Stimulated activated naive CD4-positive, alpha-beta T cell (primary cell): Measurements from ENCODE around the gene CBFA2T2.
A peak's percentile ranks its signal among the peaks of the same experiment; 100 is the strongest.
"Not testable (repeated sequence)": the region's sequence is repeated elsewhere in the genome, so short reads cannot be mapped to it uniquely, and the experiment has no call there.

Source experiments
- DNase-seq, 6 experiments: peaks; one replicate each; lab custom pipeline; 2025; lab: John Stamatoyannopoulos, UW

Gene CBFA2T2

DNA sequence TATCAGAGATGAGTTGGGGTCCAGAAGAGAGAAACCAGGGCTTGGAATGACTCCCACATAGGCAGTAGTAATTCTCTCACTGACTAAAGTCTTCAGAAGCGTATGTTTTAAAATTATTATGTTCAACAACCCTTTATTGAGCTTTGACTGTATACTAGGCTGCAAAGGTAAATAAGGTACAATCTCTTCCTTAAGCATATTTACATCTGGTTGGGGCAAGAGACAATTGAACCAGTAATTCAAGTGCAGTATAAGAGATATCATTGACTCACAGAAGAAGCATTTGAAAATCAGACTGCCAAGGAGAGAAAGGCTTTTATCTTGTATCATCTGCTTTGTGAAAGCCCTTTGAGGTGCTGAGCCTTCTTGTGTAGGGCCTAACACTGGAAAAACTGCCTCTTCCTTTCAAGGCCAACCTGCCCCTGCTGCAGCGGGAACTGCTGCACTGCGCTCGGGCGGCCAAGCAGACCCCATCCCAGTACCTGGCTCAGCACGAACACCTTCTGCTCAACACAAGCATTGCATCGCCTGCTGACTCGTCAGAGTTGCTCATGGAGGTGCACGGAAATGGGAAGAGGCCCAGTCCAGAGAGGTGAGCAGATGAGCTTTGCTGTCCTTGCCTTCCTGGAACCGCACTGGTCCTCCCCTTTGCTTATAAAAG lies 132.9 kb downstream of the CBFA2T2 start:
- no peak for DNase-seq

DNA sequence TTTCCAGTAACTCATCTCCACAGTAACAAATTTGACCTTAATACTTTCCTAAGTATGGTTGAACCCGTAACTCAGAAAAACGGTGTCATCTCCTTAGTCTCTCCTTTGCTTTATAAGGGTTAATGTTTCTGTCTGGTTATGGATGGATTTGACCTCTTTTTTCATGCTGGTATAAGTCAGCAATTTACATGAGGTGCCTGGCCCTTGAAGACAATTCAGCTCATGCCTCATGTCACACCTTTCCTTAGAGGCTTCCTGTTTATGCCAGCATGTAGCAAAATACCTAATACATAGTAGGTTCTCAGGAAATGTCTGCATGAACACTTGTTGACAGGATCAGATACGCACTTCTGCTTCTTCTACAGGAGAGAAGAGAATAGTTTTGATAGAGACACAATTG lies 134.5 kb downstream of the CBFA2T2 start:
- DNase-seq = peak in 1 of 6 experiments; percentile 4

DNA sequence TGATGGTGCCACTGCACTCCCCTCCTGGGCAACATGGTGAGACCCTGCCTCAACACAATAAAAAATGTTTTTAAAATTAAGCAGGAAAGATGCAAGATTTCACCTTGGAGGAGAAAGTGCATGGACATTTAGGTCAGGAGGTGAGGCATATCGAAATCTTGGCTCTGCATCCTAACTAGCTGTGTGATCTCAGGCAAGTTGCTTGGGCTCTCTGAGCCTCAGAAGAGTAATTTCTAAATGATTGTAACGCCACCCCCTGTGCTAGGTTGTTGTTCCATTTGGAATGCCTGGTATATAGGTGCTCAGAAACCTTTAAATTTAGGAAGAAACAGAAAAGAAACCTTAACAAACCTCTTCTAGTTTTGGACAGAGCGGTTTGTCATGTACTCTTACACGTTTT lies 136.3 kb downstream of the CBFA2T2 start:
- DNase-seq = no peak

DNA sequence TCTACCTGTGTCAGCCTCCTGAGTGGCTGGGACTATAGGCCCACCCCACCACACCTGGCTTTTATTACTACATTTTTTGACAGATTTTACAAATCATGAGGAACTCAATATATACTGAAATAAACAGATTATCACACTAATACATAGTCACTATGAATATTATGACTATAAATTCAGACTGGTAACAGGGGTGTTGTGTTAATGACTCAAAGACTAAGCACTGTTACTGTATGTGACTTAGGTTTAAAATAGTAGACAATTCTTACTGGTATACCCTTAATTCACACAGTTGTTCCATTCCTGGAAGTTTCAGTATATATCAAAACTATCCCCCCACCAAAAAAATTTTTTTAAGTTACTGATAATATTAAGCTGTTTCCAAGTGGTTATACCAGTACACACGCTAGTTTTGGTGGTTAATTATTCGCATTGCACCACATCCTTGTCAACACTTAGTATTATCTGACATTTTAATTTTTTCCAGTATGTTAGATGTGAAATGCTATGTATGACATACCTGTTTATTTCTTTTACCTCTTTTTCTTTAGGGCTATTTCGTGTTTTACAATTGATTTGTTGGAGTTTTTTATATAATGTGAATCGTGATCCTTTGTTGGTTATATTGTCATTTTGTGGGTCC lies 137.8 kb downstream of the CBFA2T2 start:
- DNase-seq = no peak

DNA sequence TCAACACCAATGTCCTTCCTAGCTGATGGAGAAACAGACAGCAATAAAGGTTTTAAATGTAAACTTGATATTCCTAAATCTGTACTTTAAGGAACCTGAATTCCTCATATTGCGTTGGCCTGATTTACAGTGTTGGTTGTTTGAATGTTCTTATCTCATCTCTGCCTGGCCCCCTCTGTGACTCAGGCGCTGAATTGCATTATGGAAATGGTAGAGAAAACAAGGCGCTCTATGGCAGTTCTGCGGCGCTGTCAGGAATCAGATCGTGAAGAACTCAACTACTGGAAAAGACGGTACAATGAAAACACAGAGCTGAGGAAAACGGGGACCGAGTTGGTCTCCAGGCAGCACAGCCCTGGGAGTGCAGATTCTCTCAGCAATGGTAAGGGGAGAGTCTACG lies 139.6 kb downstream of the CBFA2T2 start:
- no peak for DNase-seq

DNA sequence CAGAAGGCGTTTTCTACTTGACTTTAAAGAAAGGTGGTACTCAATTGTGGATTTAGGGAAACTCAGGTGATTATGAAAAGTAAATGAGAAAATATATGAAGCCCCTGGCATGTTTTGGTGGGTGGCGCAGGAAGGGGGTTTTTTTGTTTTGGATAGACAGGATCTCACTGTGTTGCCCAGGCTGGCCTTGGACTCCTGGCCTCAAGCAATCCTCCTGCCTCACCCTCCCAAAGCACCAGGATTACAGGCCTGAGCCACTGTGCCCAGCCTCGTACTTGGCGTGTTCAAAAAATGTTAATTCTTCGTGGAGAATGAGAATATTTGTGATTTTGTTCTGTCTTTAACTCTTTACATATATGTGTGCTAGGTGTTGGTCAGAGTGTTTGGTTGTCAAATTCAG lies 140.1 kb downstream of the CBFA2T2 start:
- no peak for DNase-seq

DNA sequence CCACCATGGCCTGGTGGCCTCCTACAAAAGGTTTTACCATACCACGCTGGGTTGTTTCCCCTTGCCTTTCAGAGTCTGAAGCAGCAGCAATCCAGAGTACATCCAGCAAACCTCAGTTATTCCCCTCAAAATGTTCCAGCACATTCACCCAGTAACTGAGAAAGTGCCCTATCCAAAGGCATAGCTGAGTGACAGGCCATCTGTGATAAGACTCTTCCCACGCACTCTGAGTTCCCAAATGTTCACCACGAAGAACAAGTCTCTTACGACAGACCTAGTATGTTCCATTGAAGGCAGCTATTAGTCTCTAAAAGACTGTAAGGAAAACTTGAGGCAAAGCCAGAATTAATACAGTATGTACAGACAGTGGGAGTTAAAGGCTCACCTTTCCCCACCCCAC lies 140.6 kb downstream of the CBFA2T2 start:
- no peak for DNase-seq

DNA sequence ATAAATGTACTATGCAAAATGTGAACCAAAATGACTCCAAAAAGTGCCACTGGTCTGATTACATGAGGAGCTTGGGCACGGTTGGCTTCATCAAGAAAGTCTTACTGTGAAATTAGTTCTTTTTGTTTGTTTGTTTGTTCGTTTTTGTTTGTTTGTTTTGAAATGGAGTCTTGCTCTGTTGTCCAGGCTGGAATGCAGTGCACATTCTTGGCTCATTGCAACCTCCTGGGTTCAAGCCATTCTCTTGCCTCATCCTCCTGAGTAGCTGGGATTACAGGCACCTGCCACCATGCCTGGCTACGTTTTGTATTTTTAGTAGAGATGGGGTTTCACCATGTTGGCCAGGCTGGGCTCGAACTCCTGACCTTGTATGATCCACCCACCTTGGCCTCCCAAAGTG lies 142.0 kb downstream of the CBFA2T2 start:
- not testable (repeated sequence) for DNase-seq

DNA sequence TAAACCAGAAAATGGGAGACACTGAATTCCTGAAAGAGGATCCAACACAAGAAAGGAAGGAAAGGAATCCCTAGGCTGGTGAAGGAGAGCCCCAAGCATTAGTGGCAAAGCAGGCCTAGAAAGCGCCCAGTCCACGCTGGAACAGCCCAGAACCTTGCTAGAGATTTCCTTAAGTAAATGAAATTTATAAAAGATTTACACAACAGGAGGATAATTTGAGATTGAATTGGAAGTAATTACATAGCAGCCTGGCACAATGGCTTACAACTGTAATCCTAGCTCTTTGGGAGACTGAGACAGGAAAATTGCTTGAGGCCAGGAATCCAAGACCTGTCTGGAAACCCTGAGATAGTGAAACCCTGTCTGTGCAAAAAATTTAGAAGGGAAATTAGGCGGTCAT lies 145.4 kb downstream of the CBFA2T2 start:
- DNase-seq = no peak

DNA sequence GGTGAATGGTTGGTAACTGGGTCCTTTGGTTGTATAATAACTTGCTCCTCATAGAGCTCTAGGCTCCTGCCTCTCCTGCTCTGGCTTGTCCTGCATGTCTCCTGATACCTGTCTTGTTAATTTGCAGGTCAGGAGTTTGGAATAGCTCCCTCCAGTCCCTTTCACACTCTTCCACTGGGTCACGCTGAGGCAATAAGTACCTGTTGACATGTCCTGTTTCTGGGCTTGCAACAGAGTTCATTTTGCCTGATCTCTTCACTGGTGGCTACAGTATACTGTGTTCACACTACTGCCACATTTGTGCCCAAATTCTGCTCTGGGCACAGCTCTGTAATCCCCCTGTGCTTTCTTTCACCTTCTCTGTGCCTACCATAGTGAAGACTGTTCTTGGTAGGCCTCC lies 146.9 kb downstream of the CBFA2T2 start:
- no peak for DNase-seq

DNA sequence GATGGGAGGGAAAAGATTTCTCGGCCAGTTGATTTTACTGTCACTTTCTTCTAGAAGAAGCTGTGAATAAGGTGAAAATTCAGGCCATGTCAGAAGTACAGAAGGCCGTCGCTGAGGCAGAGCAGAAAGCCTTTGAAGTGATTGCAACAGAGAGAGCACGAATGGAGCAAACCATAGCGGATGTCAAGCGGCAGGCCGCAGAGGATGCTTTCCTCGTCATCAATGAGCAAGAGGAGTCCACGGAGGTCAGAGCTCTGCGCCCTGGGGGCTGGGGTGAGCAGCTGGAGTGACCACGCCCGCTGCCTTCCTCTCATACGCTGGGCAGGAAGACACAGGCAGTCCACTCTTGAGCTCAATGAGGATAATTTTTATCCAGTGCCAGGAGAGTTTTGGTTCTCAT lies 150.4 kb downstream of the CBFA2T2 start:
- DNase-seq = no peak

DNA sequence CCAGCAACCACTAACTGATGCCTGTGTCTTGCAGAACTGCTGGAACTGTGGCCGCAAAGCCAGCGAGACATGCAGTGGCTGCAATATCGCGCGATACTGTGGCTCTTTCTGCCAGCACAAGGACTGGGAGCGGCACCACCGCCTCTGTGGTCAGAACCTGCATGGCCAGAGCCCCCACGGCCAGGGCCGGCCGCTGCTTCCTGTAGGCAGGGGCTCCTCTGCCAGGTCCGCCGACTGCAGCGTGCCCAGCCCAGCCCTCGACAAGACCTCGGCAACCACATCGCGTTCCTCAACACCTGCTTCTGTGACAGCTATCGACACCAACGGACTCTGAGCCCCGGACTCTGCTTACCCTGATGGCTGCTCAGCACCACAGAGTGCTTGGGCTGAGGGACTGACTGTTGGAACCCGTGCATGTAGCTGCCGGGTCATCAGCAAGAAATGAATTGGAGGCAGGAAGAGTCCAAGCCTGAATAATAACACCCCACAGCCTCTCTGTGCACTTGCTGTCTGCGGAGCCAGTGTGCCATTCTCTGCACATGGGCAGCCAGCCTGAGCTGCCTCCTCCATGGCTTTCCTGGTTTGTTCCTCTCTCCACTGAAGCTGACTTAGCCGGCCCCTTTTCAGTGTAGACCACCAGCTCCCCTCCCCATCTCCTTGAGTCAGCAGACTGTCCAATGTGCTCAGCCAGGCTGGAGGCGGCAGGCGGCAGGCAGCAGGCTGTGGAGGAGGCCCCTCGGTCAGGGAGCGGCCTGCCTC lies 154.6 kb downstream of the CBFA2T2 start:
- no peak for DNase-seq

DNA sequence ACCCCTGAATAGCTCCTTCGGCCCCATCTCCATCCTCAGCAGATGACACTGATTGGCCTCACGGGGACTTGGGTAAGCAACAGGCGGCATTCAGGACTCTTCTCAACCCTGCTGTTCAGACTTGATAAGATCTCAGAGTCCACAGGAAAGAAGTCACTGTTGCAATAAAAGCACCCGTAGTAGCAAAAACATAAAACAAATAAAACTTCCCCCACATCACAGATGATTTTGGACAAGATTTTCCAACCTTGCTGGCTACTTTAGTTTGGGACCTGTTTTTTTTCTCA lies 155.1 kb downstream of the CBFA2T2 start:
- no peak for DNase-seq

DNA sequence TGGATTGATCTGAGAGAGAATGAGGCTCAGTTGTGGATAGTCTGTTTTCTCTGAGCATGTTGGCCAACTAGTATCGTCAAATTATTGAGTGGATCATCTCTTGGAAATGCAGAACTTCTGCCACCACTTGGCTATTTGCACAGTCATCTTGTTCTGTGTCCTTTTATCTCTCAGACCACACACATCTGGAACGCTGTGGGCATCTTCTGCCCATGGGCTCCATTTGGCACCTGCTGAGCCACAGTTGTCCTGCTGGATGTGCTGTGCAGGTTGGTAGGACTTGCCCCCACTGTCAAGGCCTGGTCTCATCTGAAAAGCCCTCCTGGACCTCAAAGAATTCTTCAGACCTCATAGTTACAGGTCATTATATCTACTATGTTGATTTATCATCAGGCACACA lies 155.5 kb downstream of the CBFA2T2 start:
- DNase-seq = no peak

DNA sequence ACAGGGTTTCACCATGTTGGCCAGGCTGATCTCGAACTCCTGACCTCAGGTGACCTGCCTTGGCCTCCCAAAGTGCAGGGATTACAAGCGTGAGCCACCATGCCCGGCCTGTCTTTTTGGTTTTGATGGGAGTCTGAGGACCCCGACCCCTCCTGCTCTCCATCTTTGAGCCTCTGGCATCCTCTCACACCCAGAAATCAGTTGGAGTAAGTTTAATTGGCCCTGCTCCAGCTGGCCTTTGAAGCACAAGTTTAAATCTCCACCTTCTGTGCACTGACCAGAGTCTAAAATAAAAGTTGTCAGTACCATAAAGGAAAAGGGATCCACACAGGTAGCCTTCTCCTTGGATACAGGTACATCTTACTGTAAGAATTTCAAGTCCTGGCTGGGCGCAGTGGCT lies 156.3 kb downstream of the CBFA2T2 start:
- DNase-seq = no peak

DNA sequence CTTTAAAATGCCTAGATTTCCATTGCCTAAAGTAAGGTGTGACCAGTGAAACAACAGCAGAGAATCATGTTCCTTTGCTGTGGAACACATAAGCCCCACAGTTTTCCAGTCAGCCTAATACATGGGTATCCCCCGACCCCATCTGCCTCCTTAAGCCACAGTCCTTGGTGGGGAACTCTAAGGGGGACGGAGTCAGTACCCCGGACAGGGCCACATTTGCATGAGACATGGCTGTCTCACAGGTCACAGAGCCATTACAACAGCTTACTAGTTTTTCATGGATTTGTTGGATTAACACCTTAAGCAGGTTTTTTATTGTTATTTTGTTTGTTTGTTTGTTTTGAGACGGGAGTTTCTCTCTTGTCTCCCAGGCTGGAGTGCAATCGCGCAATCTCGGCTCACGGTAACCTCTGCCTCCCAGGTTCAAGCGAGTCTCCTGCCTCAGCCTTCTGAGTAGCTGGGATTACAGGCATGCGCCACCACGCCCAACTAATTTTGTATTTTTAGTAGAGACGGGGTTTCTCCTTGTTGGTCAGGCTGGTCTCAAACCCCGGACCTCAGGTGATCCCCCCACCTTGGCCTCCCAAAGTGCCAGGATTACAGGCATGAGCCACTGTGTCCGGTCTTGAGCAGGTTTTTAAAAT lies 157.2 kb downstream of the CBFA2T2 start:
- DNase-seq = not testable (repeated sequence)

DNA sequence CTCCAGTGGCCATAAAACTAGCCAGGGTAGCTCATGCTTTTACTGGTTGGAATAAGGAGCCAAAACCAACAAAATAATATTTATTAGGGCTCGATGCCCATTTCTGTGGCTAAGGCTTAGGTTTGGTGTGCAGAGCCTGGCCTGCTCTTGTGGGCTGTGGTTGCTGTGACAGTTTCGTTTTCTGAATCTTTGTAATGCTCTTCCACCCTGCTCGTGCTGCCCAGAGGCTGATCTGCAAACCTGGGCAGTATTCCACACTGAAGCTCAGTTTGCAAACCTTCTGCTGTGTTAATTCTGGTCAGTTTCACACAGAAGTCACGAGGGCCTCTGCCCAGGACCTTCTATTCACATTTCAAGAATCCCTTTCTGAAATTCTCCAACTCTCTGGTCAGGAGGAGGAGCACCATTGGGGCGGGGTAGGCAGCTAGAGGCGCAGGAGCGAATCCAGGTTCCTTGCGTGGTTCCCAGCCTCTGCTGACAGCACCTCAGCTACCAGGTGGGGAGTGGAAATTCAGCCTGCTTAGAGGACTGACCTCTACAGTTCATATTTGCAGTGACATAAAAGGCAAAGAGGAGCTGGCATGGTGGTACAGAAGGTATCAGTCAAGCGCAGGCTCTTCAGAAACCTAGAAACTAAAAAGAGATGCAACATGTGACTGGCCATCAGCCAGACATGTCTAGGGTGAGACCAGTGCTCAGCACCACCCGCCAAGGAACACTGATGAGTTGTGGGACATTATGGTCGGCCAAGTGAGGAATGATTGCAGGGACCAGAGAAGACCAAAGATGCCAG lies 157.9 kb downstream of the CBFA2T2 start:
- DNase-seq = no peak

DNA sequence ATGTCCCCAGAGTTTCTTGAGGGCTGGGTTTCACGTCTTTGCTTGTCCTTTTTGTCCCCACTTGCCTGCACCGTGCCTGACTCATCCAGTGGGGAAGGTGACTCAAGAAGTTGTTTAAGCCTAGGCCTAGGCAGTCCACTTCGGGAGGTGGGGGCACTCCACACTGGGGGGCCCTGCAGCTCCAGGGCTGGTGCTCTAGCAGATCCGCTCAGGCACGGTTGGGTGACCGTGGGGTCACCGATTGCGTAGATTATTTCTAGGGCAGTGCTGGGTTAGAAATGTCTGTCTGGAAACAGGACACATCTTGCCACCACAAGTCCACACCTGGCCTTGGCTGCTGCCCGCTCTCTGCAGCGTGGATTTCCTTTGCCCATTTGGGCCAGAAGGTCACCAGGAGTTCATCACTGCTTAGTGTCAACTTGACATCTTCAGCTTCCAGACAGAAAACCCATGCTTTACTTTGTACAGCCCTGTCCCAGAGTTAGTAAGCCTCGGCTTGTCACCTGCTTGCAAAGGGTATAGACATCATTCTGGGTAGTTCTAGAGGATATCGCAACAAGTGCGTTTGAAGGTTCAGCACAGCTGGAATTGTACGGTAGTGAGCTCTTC lies 158.6 kb downstream of the CBFA2T2 start:
- no peak for DNase-seq

DNA sequence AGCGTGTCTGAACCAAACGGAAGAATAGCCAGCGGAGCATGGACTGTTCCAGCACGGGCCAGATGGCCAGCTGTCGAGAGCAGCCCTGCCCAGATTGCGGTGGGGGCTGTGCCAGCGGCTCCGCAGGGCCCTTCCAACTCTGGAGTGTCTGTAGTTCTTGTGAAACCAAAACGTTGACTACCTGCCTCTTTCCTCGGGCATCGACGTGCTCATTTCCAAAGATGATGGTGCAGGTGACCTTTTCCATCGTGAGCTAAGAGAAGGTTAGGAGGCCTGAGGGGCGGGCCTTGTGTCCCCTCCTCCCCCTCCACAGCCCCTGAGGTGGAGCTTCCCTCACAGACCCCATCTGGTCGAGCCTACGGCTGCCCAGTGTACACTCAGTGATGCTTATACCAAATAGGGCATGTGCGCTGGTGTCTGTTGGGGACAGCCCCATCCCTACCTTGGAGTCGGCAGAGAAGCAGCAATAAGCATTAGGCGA lies 159.3 kb downstream of the CBFA2T2 start:
- DNase-seq = no peak

DNA sequence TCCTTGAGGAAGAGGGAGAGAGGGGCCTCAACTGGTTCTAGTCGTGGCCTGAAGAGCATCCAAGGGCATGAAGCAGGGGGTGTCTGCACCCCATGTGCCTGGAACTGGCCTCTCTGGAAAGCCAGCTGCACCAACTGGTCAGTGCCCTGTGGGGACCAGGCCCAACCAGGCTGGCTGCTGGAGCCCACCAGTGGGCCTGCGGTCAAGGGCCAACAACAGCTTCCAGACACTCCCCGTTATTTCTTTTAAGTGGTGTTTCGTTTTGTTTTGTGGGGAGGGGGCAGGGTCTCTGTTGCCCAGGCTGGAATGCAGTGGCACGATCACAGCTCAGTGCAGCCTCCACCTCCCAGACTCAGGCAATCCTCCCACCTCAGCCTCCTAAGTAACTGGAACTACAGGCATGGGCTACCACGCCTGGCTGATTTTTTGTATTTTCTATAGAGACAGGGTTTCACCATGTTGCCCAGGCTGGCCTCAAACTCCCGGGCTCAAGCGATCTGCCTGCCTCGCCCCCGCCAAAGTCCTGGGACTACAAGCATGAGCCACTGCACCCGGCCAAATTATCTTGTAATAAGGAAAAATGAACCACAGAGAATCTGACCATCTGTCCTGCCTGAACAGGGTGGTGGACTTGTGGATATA lies 160.3 kb downstream of the CBFA2T2 start:
- DNase-seq = no peak
